Suprapubic skin (tissue), 4 donors: Measurements from ENCODE around the gene SYT17. TPM values are rescaled to one million over a fixed set of nuclear protein-coding genes. Genes with fewer than 3 reads are reported as not detected.

Experiments
- DNase-seq, 2 donors: peaks; one replicate each; pipeline ENCODE4 v3.0.0-alpha.2; 2019; ENCODE audit warnings: low spot score in 2 of 2
- H3K27ac ChIP-seq: fragments of 200-600 bp; sonication (generic); one replicate; pipeline ENCODE4 v1.5.1; 2019
- H3K27me3 ChIP-seq: fragments of 200-600 bp; sonication (generic); one replicate; pipeline ENCODE4 v1.5.1; 2019
- H3K36me3 ChIP-seq: fragments of 200-600 bp; sonication (generic); one replicate; pipeline ENCODE4 v1.5.1; 2019
- H3K4me1 ChIP-seq: fragments of 200-600 bp; sonication (generic); one replicate; pipeline ENCODE4 v1.5.1; 2019
- H3K4me3 ChIP-seq: fragments of 200-600 bp; sonication (generic); one replicate; pipeline ENCODE4 v1.5.1; 2019; ENCODE audit warnings: mild to moderate bottlenecking
- H3K9me3 ChIP-seq: fragments of 200-600 bp; sonication (generic); one replicate; pipeline ENCODE4 v1.5.1; 2019
- EP300 ChIP-seq: sonication (generic); formaldehyde crosslinking; IDR thresholded peaks from one replicate; pipeline ENCODE4 v1.6.1; 2017; ENCODE audit warnings: antibody characterized with exemption
- POLR2A ChIP-seq, 2 donors: fragments of 450-650 bp; IDR thresholded peaks; one replicate each; pipeline ENCODE4 v1.6.1; 2017; ENCODE audit warnings: antibody characterized with exemption in 2 of 2, mild to moderate bottlenecking in 2 of 2, moderate library complexity in 2 of 2
- POLR2AphosphoS5 ChIP-seq, 3 donors: sonication (generic); formaldehyde crosslinking; IDR thresholded peaks; one replicate each; pipeline ENCODE4 v1.6.1; 2017; ENCODE audit warnings: antibody characterized with exemption in 3 of 3
- WGBS: methylation state at CpG from one replicate; pipeline ENCODE4 v1.1.5; 2018; 5-methylcytosine and 5-hydroxymethylcytosine counted together
- total RNA-seq, 4 donors: library from RNA; depleted of rRNA; stranded (reverse); fragments of >200 nt; gene quantifications; one replicate each; pipeline ENCODE4 v1.1.0, GENCODE V29; 2016
- TF ChIP-seq, protein P1 (sequence below), 2 donors: fragments of 200-600 bp in 1 of 2; fragments of 450-650 bp in 1 of 2; sonication (generic) in 1 of 2; IDR thresholded peaks; one replicate each; pipeline ENCODE4 v1.5.1; 2016 to 2019; ENCODE audit warnings: antibody characterized with exemption in 2 of 2, mild to moderate bottlenecking in 1 of 2, moderate library complexity in 1 of 2

The SYT17 gene
- total RNA-seq, 4 donors from 2014 or later = 2.5 to 27.6 (median 9.7) TPM

GRCh38 chr16:19254611-19255010 lies 86.6 kb downstream of the SYT17 start:
- Histone ChIP-seq H3K36me3 (no peaks in the 10 kb centered on the region), H3K4me1 (no peaks in the 10 kb centered on the region), H3K27ac (no peak overlapping the region), H3K4me3 (no peak overlapping the region), H3K27me3 (peaks cover 4% of the 10 kb centered on the region), H3K9me3 (no peaks in the 10 kb centered on the region)
- 77% methylated on average over 4 of the region's 4 CpGs for WGBS
- DNase-seq = no peak
- no peak for TF ChIP-seq EP300

DNA sequence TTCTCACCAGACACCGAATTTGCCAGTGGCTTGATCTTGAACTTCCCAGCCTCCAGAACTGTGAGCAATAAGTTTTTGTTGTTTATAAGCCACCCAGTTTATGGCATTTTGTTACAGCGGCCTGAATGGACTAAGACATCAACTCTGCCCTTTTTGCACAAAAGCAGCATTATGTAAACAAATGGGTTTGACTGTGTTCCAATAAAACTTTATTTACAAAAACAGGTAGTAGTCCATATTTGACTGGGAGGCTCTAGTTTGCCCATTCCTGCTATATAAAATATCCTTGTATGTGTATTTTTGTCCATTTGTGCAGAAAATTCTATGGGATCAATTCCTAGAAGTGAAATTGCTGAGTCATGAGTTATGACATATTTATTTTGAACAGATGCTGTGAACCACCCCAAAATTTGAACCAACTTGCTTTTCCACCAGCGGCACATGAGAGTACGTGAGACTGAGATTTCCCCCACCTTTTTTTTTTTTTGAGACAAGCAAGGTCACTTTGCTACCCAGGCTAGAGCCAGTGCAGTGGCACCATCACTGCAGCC lies 96.2 kb downstream of the SYT17 start:
- no peaks in the 10 kb centered on the region for H3K9me3 ChIP-seq
- no peaks in the 10 kb centered on the region for H3K27me3 ChIP-seq
- no peak overlapping the region for H3K27ac ChIP-seq
- H3K4me3 ChIP-seq = no peak overlapping the region
- no peak for DNase-seq
- WGBS = 88% methylated on average over 4 of the region's 4 CpGs
- H3K4me1 ChIP-seq = no peaks in the 10 kb centered on the region
- no peaks in the 10 kb centered on the region for H3K36me3 ChIP-seq
- TF ChIP-seq POLR2A (IDR thresholded peaks at IDR 0.05) = no peak

- 83% methylated on average over 9 of the region's 9 CpGs for WGBS
- no peak for DNase-seq
- Histone ChIP-seq H3K4me1 (no peaks in the 10 kb centered on the region), H3K36me3 (no peaks in the 10 kb centered on the region), H3K9me3 (no peaks in the 10 kb centered on the region), H3K4me3 (no peak overlapping the region), H3K27ac (no peak overlapping the region), H3K27me3 (no peaks in the 10 kb centered on the region)
- no peak for TF ChIP-seq POLR2A (IDR thresholded peaks at IDR 0.05)
- TF ChIP-seq EP300 = no peak
- TF ChIP-seq POLR2AphosphoS5 (IDR thresholded peaks at IDR 0.05) = no peak
- TF ChIP-seq, protein P1, sequence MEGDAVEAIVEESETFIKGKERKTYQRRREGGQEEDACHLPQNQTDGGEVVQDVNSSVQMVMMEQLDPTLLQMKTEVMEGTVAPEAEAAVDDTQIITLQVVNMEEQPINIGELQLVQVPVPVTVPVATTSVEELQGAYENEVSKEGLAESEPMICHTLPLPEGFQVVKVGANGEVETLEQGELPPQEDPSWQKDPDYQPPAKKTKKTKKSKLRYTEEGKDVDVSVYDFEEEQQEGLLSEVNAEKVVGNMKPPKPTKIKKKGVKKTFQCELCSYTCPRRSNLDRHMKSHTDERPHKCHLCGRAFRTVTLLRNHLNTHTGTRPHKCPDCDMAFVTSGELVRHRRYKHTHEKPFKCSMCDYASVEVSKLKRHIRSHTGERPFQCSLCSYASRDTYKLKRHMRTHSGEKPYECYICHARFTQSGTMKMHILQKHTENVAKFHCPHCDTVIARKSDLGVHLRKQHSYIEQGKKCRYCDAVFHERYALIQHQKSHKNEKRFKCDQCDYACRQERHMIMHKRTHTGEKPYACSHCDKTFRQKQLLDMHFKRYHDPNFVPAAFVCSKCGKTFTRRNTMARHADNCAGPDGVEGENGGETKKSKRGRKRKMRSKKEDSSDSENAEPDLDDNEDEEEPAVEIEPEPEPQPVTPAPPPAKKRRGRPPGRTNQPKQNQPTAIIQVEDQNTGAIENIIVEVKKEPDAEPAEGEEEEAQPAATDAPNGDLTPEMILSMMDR (IDR thresholded peaks at IDR 0.05) = no peak
These were observed 97.4 kb downstream of the SYT17 start for GRCh38 chr16:19265380-19265930.

- Histone ChIP-seq H3K27me3 (no peaks in the 10 kb centered on the region), H3K36me3 (no peaks in the 10 kb centered on the region), H3K4me1 (no peaks in the 10 kb centered on the region), H3K4me3 (no peak overlapping the region), H3K9me3 (no peaks in the 10 kb centered on the region), H3K27ac (no peak overlapping the region)
- WGBS = 92% methylated on average over 11 of the region's 11 CpGs
- TF ChIP-seq EP300 (no peak), POLR2A (IDR thresholded peaks at IDR 0.05) (no peak), POLR2AphosphoS5 (IDR thresholded peaks at IDR 0.05) (no peak)
- TF ChIP-seq, protein P1 (IDR thresholded peaks at IDR 0.05) = no peak
- no peak for DNase-seq
These were observed 98.7 kb downstream of the SYT17 start for GRCh38 chr16:19266774-19267173.

DNA sequence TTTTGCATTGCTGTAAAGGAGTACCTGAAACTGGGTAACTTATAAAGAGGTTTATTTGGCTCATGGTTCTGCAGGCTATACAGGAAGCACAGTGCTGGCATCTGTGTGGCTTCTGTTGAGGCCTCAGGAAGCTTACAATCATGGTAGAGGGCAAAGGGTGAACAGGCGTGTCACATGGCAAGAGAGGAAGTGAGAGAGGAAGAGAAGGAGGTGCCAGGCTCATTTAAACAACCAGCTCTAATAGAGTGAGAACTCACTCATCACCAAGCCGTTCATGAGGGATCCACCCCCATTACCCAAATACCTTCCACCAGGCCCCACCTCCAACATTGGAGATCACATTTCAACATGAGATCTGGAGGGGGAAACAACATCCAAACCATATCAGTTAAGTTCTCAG lies 101.1 kb downstream of the SYT17 start:
- Histone ChIP-seq H3K27me3 (no peaks in the 10 kb centered on the region), H3K4me3 (no peak overlapping the region), H3K36me3 (no peaks in the 10 kb centered on the region), H3K9me3 (no peaks in the 10 kb centered on the region), H3K27ac (no peak overlapping the region), H3K4me1 (no peaks in the 10 kb centered on the region)
- no peak for DNase-seq
- 66% methylated on average over 2 of the region's 2 CpGs for WGBS
- TF ChIP-seq POLR2A (IDR thresholded peaks at IDR 0.05) = no peak
- TF ChIP-seq EP300 = no peak

- no peak for DNase-seq
- no peaks in the 10 kb centered on the region for H3K36me3 ChIP-seq
- no peak overlapping the region for H3K4me3 ChIP-seq
- TF ChIP-seq POLR2AphosphoS5 (IDR thresholded peaks at IDR 0.05) = no peak
- no peak for TF ChIP-seq POLR2A (IDR thresholded peaks at IDR 0.05)
- TF ChIP-seq, protein P1 (IDR thresholded peaks at IDR 0.05) = no peak
- no peak for TF ChIP-seq EP300
- H3K27me3 ChIP-seq = no peaks in the 10 kb centered on the region
- no peaks in the 10 kb centered on the region for H3K9me3 ChIP-seq
- H3K27ac ChIP-seq = no peak overlapping the region
- H3K4me1 ChIP-seq = no peaks in the 10 kb centered on the region
- WGBS = 80% methylated on average over 1 of the region's 1 CpG
These were observed 106.2 kb downstream of the SYT17 start for GRCh38 chr16:19274165-19274797.
